Vagina (tissue), 2 donors: ENCODE results near the gene EIPR1. TPM values are rescaled to one million over a fixed set of nuclear protein-coding genes. Genes with fewer than 3 reads are reported as not detected.

Source experiments
- DNase-seq, 2 donors: peaks; one replicate each; pipeline ENCODE4 v3.0.0-alpha.2; 2017; ENCODE audit errors: extremely low spot score in 2 of 2
- H3K27ac ChIP-seq: fragments of 200-600 bp; sonication (generic); one replicate; pipeline ENCODE4 v1.5.1; 2019
- H3K27me3 ChIP-seq: fragments of 200-600 bp; sonication (generic); one replicate; pipeline ENCODE4 v1.5.1; 2019
- H3K36me3 ChIP-seq, 2 donors: fragments of 200-600 bp; sonication (generic); one replicate each; pipeline ENCODE4 v1.5.1; 2017 to 2019
- H3K4me1 ChIP-seq: fragments of 200-600 bp; sonication (generic); one replicate; pipeline ENCODE4 v1.5.1; 2019
- H3K4me3 ChIP-seq, 2 donors: fragments of 200-600 bp; sonication (generic); 1 replicate in 1 of 2; 2 replicates in 1 of 2; pipeline ENCODE4 v1.5.1; 2016 to 2019
- H3K9me3 ChIP-seq: fragments of 200-600 bp; sonication (generic); one replicate; pipeline ENCODE4 v1.5.1; 2019
- POLR2A ChIP-seq, 2 donors: fragments of 450-650 bp; IDR thresholded peaks; one replicate each; pipeline ENCODE4 v1.6.1; 2017; ENCODE audit warnings: antibody characterized with exemption in 2 of 2, mild to moderate bottlenecking in 2 of 2, moderate library complexity in 2 of 2
- POLR2AphosphoS5 ChIP-seq, 2 donors: sonication (generic); formaldehyde crosslinking; IDR thresholded peaks; one replicate each; pipeline ENCODE4 v1.9.0; 2017; ENCODE audit warnings: antibody characterized with exemption in 2 of 2, mild to moderate bottlenecking in 2 of 2, low read depth in 1 of 2; ENCODE audit not compliant: insufficient read depth in 1 of 2
- intact Hi-C: fragments of 100-400 bp; cut with DNase I; formaldehyde crosslinking; loops from one replicate; pipeline ENCODE4 v1.15.1; 2023
- total RNA-seq: library from RNA; depleted of rRNA; stranded (reverse); fragments of >200 nt; gene quantifications from one replicate; pipeline ENCODE4 v1.2.3, GENCODE V29; 2016
- TF ChIP-seq, protein P1 (sequence below), 3 experiments: fragments of 450-650 bp in 2 of 3; fragments of 200-600 bp in 1 of 3; sonication (generic) in 1 of 3; IDR thresholded peaks; one replicate each; pipeline ENCODE4 v1.5.1; 2017 to 2019; ENCODE audit warnings: antibody characterized with exemption in 3 of 3, mild to moderate bottlenecking in 2 of 3, moderate library complexity in 2 of 3

EIPR1 gene
- total RNA-seq, 1 donor from 2014 or later, result 39.8 TPM

DNA sequence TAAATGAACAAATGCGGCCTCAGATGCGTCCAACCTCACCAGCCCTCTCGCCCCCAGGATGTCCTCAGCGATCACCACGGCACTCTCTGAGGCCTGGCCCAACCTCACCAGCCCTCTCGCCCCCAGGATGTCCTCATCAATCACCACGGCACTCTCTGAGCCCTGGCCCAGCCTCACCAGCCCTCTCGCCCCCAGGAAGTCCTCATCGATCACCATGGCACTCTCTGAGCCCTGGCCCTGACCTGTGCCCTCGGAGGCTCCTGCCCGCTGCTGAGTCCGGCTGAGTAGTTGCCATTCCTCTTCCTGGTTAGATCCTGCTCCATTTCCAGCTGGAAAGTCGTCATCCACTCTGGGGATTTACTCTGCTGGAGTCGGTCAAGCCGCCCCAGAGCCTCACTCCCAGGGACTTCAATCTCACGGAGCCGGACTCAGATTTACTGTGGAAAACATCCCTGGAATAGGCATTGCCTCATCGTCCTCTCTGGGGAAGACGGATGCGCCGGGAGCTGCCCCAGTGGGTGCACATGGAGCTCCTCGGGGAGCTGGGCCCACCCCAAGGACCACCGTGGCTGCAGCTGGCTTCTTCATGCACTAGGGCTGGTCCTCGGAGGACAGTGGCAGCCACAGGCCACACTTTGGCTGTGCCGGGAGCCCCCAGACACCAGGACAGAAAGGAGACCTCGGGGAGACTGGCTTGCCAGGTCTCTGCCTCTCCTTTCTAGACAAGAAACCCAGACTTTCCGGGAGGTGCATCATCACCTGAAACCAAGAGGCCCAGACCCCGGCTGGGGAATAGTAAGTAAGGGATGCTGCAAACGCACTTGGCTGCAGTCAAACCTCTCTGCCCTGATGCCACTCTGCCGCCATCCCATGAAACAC, 230.6 kb downstream of the EIPR1 start:
- H3K4me1 ChIP-seq, result no peaks in the 10 kb centered on the region
- H3K4me3 ChIP-seq, result no peak overlapping the region
- DNase-seq, result no peak
- no peak overlapping the region for H3K27ac ChIP-seq
- H3K27me3 ChIP-seq, result no peaks in the 10 kb centered on the region
- H3K9me3 ChIP-seq, result no peaks in the 10 kb centered on the region
- intact Hi-C loops, result no loop called here
- H3K36me3 ChIP-seq, result no peaks in the 10 kb centered on the region
- TF ChIP-seq POLR2AphosphoS5 (IDR thresholded peaks at IDR 0.05; ENCODE audit: insufficient read depth in 1 of 2, low read depth in 1 of 2) (no peak), POLR2A (IDR thresholded peaks at IDR 0.05) (no peak)
- TF ChIP-seq, protein P1, sequence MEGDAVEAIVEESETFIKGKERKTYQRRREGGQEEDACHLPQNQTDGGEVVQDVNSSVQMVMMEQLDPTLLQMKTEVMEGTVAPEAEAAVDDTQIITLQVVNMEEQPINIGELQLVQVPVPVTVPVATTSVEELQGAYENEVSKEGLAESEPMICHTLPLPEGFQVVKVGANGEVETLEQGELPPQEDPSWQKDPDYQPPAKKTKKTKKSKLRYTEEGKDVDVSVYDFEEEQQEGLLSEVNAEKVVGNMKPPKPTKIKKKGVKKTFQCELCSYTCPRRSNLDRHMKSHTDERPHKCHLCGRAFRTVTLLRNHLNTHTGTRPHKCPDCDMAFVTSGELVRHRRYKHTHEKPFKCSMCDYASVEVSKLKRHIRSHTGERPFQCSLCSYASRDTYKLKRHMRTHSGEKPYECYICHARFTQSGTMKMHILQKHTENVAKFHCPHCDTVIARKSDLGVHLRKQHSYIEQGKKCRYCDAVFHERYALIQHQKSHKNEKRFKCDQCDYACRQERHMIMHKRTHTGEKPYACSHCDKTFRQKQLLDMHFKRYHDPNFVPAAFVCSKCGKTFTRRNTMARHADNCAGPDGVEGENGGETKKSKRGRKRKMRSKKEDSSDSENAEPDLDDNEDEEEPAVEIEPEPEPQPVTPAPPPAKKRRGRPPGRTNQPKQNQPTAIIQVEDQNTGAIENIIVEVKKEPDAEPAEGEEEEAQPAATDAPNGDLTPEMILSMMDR (IDR thresholded peaks at IDR 0.05), result no peak

- no peaks in the 10 kb centered on the region for H3K27me3 ChIP-seq
- H3K27ac ChIP-seq, result no peak overlapping the region
- intact Hi-C loops, result no loop called here
- no peaks in the 10 kb centered on the region for H3K36me3 ChIP-seq
- no peaks in the 10 kb centered on the region for H3K9me3 ChIP-seq
- no peaks in the 10 kb centered on the region for H3K4me1 ChIP-seq
- no peak overlapping the region for H3K4me3 ChIP-seq
- TF ChIP-seq POLR2AphosphoS5 (IDR thresholded peaks at IDR 0.05; ENCODE audit: insufficient read depth in 1 of 2, low read depth in 1 of 2), result no peak
- TF ChIP-seq POLR2A (IDR thresholded peaks at IDR 0.05), result no peak
- TF ChIP-seq, protein P1 (IDR thresholded peaks at IDR 0.05), result no peak
- DNase-seq, result no peak
Observed at GRCh38 chr2:3146175-3146574, 231.4 kb downstream of the EIPR1 start.

DNA sequence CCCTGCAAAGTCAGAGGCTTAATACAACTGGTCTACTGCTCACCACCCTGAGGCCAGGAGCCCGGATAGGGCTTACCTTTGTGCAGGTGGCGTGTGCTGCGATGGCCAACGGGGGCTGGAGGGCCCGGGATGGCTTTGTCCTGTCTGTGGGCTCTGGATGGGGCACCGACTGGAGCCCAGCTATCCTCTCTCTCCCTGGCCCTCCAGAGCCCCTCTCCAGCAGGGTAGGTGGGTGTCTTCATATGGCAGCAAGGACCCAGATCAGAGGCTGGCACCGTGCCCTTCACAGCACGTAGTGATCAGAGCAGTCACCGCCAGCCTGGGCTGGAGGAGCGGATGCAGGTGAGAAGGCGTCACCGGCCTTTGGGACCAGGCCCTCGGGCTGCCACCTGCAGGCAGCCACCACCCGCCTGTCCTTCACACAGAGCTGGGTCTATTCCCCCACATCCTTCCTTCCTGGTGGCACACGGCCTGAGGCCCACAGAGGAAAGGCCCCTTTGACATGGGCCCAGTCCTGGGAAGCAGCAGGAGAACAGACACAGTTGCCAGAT, 232.1 kb downstream of the EIPR1 start:
- no peaks in the 10 kb centered on the region for H3K4me1 ChIP-seq
- H3K36me3 ChIP-seq, result no peaks in the 10 kb centered on the region
- intact Hi-C loops, result no loop called here
- no peaks in the 10 kb centered on the region for H3K9me3 ChIP-seq
- TF ChIP-seq POLR2A (IDR thresholded peaks at IDR 0.05) (no peak), POLR2AphosphoS5 (IDR thresholded peaks at IDR 0.05; ENCODE audit: insufficient read depth in 1 of 2, low read depth in 1 of 2) (no peak)
- TF ChIP-seq, protein P1 (IDR thresholded peaks at IDR 0.05), result no peak
- H3K27ac ChIP-seq, result no peak overlapping the region
- no peak for DNase-seq
- H3K4me3 ChIP-seq, result no peak overlapping the region
- H3K27me3 ChIP-seq, result no peaks in the 10 kb centered on the region

DNA sequence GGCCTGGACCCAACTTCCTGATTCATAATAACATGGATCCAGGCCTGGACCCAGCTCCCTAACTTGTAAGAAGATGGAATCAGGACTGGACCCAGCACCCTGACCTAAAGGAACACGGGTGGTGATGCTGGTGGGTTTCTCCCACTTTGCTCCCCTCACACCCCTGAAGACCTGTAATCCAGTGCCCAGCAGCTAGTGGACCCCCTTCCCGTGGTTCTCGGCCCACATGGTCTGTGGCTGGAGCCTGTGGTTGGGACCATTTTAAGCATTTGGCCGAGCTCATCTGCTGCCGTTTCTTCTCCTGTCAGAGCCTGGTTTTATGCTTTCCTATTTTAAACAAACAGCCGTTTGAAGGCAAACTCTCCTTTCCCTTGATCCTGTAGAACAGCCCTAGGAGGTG, 232.8 kb downstream of the EIPR1 start:
- no peak overlapping the region for H3K4me3 ChIP-seq
- no peaks in the 10 kb centered on the region for H3K9me3 ChIP-seq
- no peaks in the 10 kb centered on the region for H3K36me3 ChIP-seq
- intact Hi-C loops, result no loop called here
- H3K27ac ChIP-seq, result no peak overlapping the region
- H3K4me1 ChIP-seq, result no peaks in the 10 kb centered on the region
- DNase-seq, result no peak
- TF ChIP-seq POLR2AphosphoS5 (IDR thresholded peaks at IDR 0.05; ENCODE audit: insufficient read depth in 1 of 2, low read depth in 1 of 2) (no peak), POLR2A (IDR thresholded peaks at IDR 0.05) (no peak)
- TF ChIP-seq, protein P1 (IDR thresholded peaks at IDR 0.05), result no peak
- H3K27me3 ChIP-seq, result no peaks in the 10 kb centered on the region

DNA sequence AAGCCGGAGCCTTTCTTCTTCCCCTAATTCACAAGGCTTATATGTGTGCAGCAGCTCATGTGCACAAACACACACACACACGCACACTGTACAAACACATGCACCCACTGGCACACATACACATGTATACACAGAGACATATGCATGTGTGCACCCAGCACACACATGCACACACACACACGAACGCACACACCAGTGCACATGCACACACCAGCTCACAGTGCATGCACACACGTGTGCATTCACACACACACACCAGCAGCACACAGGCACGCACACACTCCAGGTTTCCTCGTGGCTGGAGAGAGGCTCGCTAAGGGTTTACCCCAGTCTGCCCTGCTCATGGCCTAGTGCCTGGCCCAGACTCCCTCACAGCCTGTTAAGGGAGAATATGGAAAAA, 234.0 kb downstream of the EIPR1 start:
- Histone ChIP-seq H3K36me3 (no peaks in the 10 kb centered on the region), H3K4me3 (no peak overlapping the region), H3K9me3 (no peaks in the 10 kb centered on the region), H3K4me1 (no peaks in the 10 kb centered on the region), H3K27ac (no peak overlapping the region), H3K27me3 (no peaks in the 10 kb centered on the region)
- DNase-seq, result no peak
- TF ChIP-seq POLR2A (IDR thresholded peaks at IDR 0.05) (no peak), POLR2AphosphoS5 (IDR thresholded peaks at IDR 0.05; ENCODE audit: insufficient read depth in 1 of 2, low read depth in 1 of 2) (no peak)
- TF ChIP-seq, protein P1 (IDR thresholded peaks at IDR 0.05), result no peak
- intact Hi-C loops, result no loop called here
